HEK293 (cell line): ENCODE data around the gene BBS9.
"Not testable (repeated sequence)": the region's sequence is repeated elsewhere in the genome, so short reads cannot be mapped to it uniquely, and the experiment has no call there.

ENCODE experiments used
- CTCF ChIP-seq: fragments of 450-650 bp; formaldehyde crosslinking; IDR thresholded peaks from 2 replicates; pipeline ENCODE4 v1.5.1; 2016; ENCODE audit warnings: missing biosample characterization, missing genetic modification characterization
- YY1 ChIP-seq: fragments of 450-650 bp; formaldehyde crosslinking; IDR thresholded peaks from 2 replicates; pipeline ENCODE4 v1.5.1; 2018; ENCODE audit warnings: missing biosample characterization, missing genetic modification characterization
- ZNF341 ChIP-seq: fragments of 450-650 bp; formaldehyde crosslinking; IDR thresholded peaks from 2 replicates; pipeline ENCODE4; 2016; ENCODE audit warnings: low read depth, missing biosample characterization, missing genetic modification characterization

GRCh38 chr7:33271839-33272371, 142.5 kb downstream of the BBS9 start:
- not testable (repeated sequence) for TF ChIP-seq YY1 (tag by site-specific recombination); CTCF (tag by site-specific recombination); ZNF341
